Caco-2 (cell line): ENCODE measurements around the gene HNF4A. TPM values are rescaled to one million over a fixed set of nuclear protein-coding genes. Genes with fewer than 3 reads are reported as not detected.

Experiments
- BruUV-seq: library from RNA; stranded (reverse); fragments of 400-500 nt; replicated peaks from 2 replicates; lab custom pipeline; 2021; lab: Mats Ljungman, UMichigan
- CTCF ChIA-PET: fragments of 300-600 bp; sonication (Branson Sonifier 250); formaldehyde crosslinking; loops from one replicate; lab custom pipeline; 2022; ENCODE audit warnings: antibody characterized with exemption; lab: Charles Lee
- POLR2A ChIA-PET: fragments of 300-600 bp; sonication (Branson Sonifier 250); formaldehyde crosslinking; loops from one replicate; lab custom pipeline; 2022; ENCODE audit warnings: antibody characterized with exemption; lab: Charles Lee
- DNase-seq, 2 experiments: peaks; one replicate each; pipeline versions ENCODE4 v3.0.0 to v3.0.0-alpha.2; 2020 to 2022
- H3K27me3 ChIP-seq: replicated peaks from 2 replicates; pipeline ENCODE4 v1.6.0; 2011; ENCODE audit warnings: low read length; ENCODE audit not compliant: control insufficient read depth, insufficient read depth
- H3K36me3 ChIP-seq: 2 replicates; pipeline ENCODE4 v1.5.1; 2011; ENCODE audit warnings: low read length; ENCODE audit not compliant: control insufficient read depth, insufficient read depth
- H3K4me1 ChIP-seq: fragments of 250-450 bp; sonication (Bioruptor Pico); 2 replicates; pipeline ENCODE4 v1.5.1; 2020; ENCODE audit warnings: mild to moderate bottlenecking
- H3K4me3 ChIP-seq: 2 replicates; pipeline ENCODE4 v1.5.1; 2011; ENCODE audit warnings: low read depth, mild to moderate bottlenecking, control low read depth, low read length
- H3K9me3 ChIP-seq: fragments of 250-450 bp; sonication (Bioruptor Pico); 2 replicates; pipeline ENCODE4 v1.5.1; 2020; ENCODE audit warnings: mild to moderate bottlenecking, moderate library complexity
- H3K27ac Mint-ChIP-seq: one replicate; pipeline ENCODE4 v1.8.0; 2022; ENCODE audit warnings: mixed read lengths; ENCODE audit not compliant: unreplicated experiment
- H3K27me3 Mint-ChIP-seq: one replicate; pipeline ENCODE4 v1.8.0; 2022; ENCODE audit warnings: mixed read lengths; ENCODE audit not compliant: insufficient read depth, unreplicated experiment
- H3K36me3 Mint-ChIP-seq: one replicate; pipeline ENCODE4 v1.8.0; 2022; ENCODE audit warnings: mild to moderate bottlenecking, mixed read lengths; ENCODE audit not compliant: insufficient read depth, unreplicated experiment
- H3K4me1 Mint-ChIP-seq: one replicate; pipeline ENCODE4 v1.8.0; 2022; ENCODE audit warnings: low read depth, mixed read lengths; ENCODE audit not compliant: unreplicated experiment
- H3K4me3 Mint-ChIP-seq: one replicate; pipeline ENCODE4 v1.8.0; 2022; ENCODE audit warnings: mild to moderate bottlenecking, moderate library complexity, mixed read lengths; ENCODE audit not compliant: unreplicated experiment
- H3K9me3 Mint-ChIP-seq: one replicate; pipeline ENCODE4 v1.8.0; 2022; ENCODE audit warnings: mixed read lengths; ENCODE audit not compliant: unreplicated experiment
- CTCF ChIP-seq, 2 experiments: fragments of 200-600 bp in 1 of 2; IDR thresholded peaks; 1 replicate in 1 of 2; 2 replicates in 1 of 2; pipeline versions ENCODE4 v1.5.1 to v1.8.0; 2011 to 2022; ENCODE audit warnings: antibody characterized with exemption in 1 of 2, control low read depth in 1 of 2, inconsistent platforms in 1 of 2, low read depth in 1 of 2, low read length in 1 of 2, mild to moderate bottlenecking in 1 of 2, moderate library complexity in 1 of 2; ENCODE audit not compliant: insufficient read depth in 1 of 2, severe bottlenecking in 1 of 2, unreplicated experiment in 1 of 2
- intact Hi-C: fragments of 100-400 bp; cut with micrococcal nuclease; formaldehyde crosslinking; loops from one replicate; pipeline ENCODE4 v1.10.0; 2022; ENCODE audit not compliant: unreplicated experiment
- total RNA-seq: library from RNA; stranded (reverse); gene quantifications from 2 replicates; pipeline ENCODE4 v1.2.3, GENCODE V29; 2022

HNF4A gene
- total RNA-seq, 1 experiment from 2014 or later: 292 TPM

DNA sequence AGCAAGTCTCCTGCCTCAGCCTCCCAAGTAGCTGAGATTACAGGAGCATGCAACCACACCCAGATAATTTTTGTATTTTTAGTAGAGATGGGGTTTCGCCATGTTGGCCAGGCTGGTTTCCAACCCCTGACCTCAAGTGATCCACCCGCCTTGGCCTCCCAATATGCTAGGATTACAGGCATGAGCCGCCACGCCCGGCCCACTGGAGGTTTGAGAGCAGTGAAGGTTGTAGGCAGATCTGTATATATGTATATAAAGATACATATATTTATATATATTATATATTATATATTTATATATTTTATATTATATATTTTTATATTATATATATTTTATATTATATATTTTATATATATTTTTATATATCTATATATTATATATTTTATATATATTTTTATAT lies 82.0 kb downstream of the HNF4A start:
- Mint-ChIP-seq H3K4me3 (no peak overlapping the region), H3K9me3 (no peaks in the 10 kb centered on the region), H3K27ac (no peak overlapping the region), H3K4me1 (peaks cover 13% of the 10 kb centered on the region), H3K27me3 (no peaks in the 10 kb centered on the region), H3K36me3 (peaks cover 22% of the 10 kb centered on the region)
- no peak for DNase-seq
- Histone ChIP-seq H3K27me3 (no peaks in the 10 kb centered on the region), H3K9me3 (no peaks in the 10 kb centered on the region), H3K36me3 (no peaks in the 10 kb centered on the region), H3K4me3 (no peak overlapping the region), H3K4me1 (peaks cover 24% of the 10 kb centered on the region)
- ChIA-PET POLR2A (no interaction called here), CTCF (no interaction called here)
- BruUV-seq: no TSS peak
- no peak for TF ChIP-seq CTCF (IDR thresholded peaks at IDR 0.05; ENCODE audit: insufficient read depth in 1 of 2, low read depth in 1 of 2, low read length in 1 of 2, severe bottlenecking in 1 of 2, unreplicated experiment in 1 of 2)
- intact Hi-C loops: no loop called here

GRCh38 chr20:44438782-44439181 lies 83.3 kb downstream of the HNF4A start:
- Mint-ChIP-seq H3K36me3 (peaks cover 11% of the 10 kb centered on the region), H3K27ac (no peak overlapping the region), H3K9me3 (no peaks in the 10 kb centered on the region), H3K27me3 (no peaks in the 10 kb centered on the region), H3K4me1 (peaks cover 16% of the 10 kb centered on the region), H3K4me3 (no peak overlapping the region)
- H3K4me1 ChIP-seq: peaks cover 34% of the 10 kb centered on the region
- no peak for TF ChIP-seq CTCF (IDR thresholded peaks at IDR 0.05; ENCODE audit: insufficient read depth in 1 of 2, low read depth in 1 of 2, low read length in 1 of 2, severe bottlenecking in 1 of 2, unreplicated experiment in 1 of 2)
- no peaks in the 10 kb centered on the region for H3K9me3 ChIP-seq
- no peak overlapping the region for H3K4me3 ChIP-seq
- no peaks in the 10 kb centered on the region for H3K27me3 ChIP-seq
- ChIA-PET POLR2A (no interaction called here), CTCF (interaction anchor here (0.5 to 0.7 kb wide), 2 partner anchors 392 to 394 kb away, joined by 3 read pairs; no protein-coding TSS in a partner anchor)
- intact Hi-C loops: no loop called here
- BruUV-seq: no TSS peak
- no peak for DNase-seq
- H3K36me3 ChIP-seq: no peaks in the 10 kb centered on the region

- Histone ChIP-seq H3K36me3 (no peaks in the 10 kb centered on the region), H3K4me1 (peaks cover 29% of the 10 kb centered on the region), H3K9me3 (no peaks in the 10 kb centered on the region), H3K4me3 (no peak overlapping the region), H3K27me3 (no peaks in the 10 kb centered on the region)
- H3K27ac Mint-ChIP-seq: peak overlapping the region; percentile 36
- no TSS peak for BruUV-seq
- no peak for TF ChIP-seq CTCF (IDR thresholded peaks at IDR 0.05; ENCODE audit: insufficient read depth in 1 of 2, low read depth in 1 of 2, low read length in 1 of 2, severe bottlenecking in 1 of 2, unreplicated experiment in 1 of 2)
- POLR2A ChIA-PET: no interaction called here
- no peak for DNase-seq
- H3K4me3 Mint-ChIP-seq: no peak overlapping the region
- intact Hi-C loops: no loop called here
- H3K27me3 Mint-ChIP-seq: no peaks in the 10 kb centered on the region
- peaks cover 16% of the 10 kb centered on the region for H3K4me1 Mint-ChIP-seq
- peaks cover 5% of the 10 kb centered on the region for H3K36me3 Mint-ChIP-seq
- CTCF ChIA-PET: interaction anchor here (0.6 kb wide), 1 partner anchor 470 kb away, joined by 5 read pairs; the partner anchor contains the start of gene PABPC1L
- no peaks in the 10 kb centered on the region for H3K9me3 Mint-ChIP-seq
Measured at GRCh38 chr20:44439318-44439717, 83.8 kb downstream of the HNF4A start.
